Transverse colon (tissue), 4 donors: ENCODE results near the gene EEIG1.

Source experiments
- CTCF ChIP-seq, 5 experiments: fragments of 200-600 bp in 3 of 5; fragments of 450-650 bp in 2 of 5; sonication (generic) in 3 of 5; IDR thresholded peaks; 1 replicate in 2 of 5; 2 replicates in 3 of 5; pipeline ENCODE4 v1.5.1; 2016 to 2017; ENCODE audit warnings: antibody characterized with exemption in 5 of 5, inconsistent platforms in 3 of 5, mild to moderate bottlenecking in 2 of 5, moderate library complexity in 1 of 5
- POLR2A ChIP-seq: fragments of 450-650 bp; IDR thresholded peaks from one replicate; pipeline ENCODE4 v1.6.1; 2016; ENCODE audit warnings: antibody characterized with exemption, mild to moderate bottlenecking, moderate library complexity
- POLR2AphosphoS5 ChIP-seq, 3 donors: sonication (generic); formaldehyde crosslinking; IDR thresholded peaks; one replicate each; pipeline ENCODE4 v1.6.1; 2016; ENCODE audit warnings: antibody characterized with exemption in 3 of 3

- TF ChIP-seq CTCF (IDR thresholded peaks at IDR 0.05), result no peak
- peak; percentile 72 to 84 (median 75) for TF ChIP-seq POLR2AphosphoS5 (IDR thresholded peaks at IDR 0.05)
- peak; percentile 87 for TF ChIP-seq POLR2A
These were observed at the start of gene EEIG1 for GRCh38 chr9:127980706-127981558.
